IPS-15b (cell line): ENCODE measurements around the gene PRKAG2.

Source experiments
- H3K27me3 ChIP-seq: one replicate; pipeline ENCODE4 v1.6.1; 2013; ENCODE audit warnings: low read length; ENCODE audit not compliant: control insufficient read depth, insufficient read depth
- H3K36me3 ChIP-seq: one replicate; pipeline ENCODE4 v1.6.1; 2013; ENCODE audit warnings: low read length; ENCODE audit not compliant: control insufficient read depth, insufficient read depth
- H3K4me1 ChIP-seq: one replicate; pipeline ENCODE4 v1.6.1; 2013; ENCODE audit warnings: mild to moderate bottlenecking, low read length; ENCODE audit not compliant: control insufficient read depth, insufficient read depth
- H3K4me3 ChIP-seq: one replicate; pipeline ENCODE4 v1.5.1; 2013; ENCODE audit warnings: low read depth, low read length
- H3K9ac ChIP-seq: one replicate; pipeline ENCODE4 v1.6.1; 2013; ENCODE audit warnings: low read depth, mild to moderate bottlenecking, low read length
- H3K9me3 ChIP-seq: one replicate; pipeline ENCODE4 v1.6.1; 2013; ENCODE audit warnings: mild to moderate bottlenecking, low read length; ENCODE audit not compliant: control insufficient read depth, insufficient read depth

PRKAG2 gene

GRCh38 chr7:151767557-151767956 lies 109.4 kb downstream of the PRKAG2 start:
- Histone ChIP-seq H3K36me3 (no peaks in the 10 kb centered on the region), H3K9me3 (no peaks in the 10 kb centered on the region), H3K27me3 (peaks cover 8% of the 10 kb centered on the region), H3K9ac (no peak overlapping the region), H3K4me1 (no peaks in the 10 kb centered on the region), H3K4me3 (no peak overlapping the region)

GRCh38 chr7:151764056-151764920 lies 112.6 kb downstream of the PRKAG2 start:
- Histone ChIP-seq H3K27me3 (peaks cover 11% of the 10 kb centered on the region), H3K36me3 (no peaks in the 10 kb centered on the region), H3K9me3 (no peaks in the 10 kb centered on the region), H3K9ac (no peak overlapping the region), H3K4me1 (no peaks in the 10 kb centered on the region), H3K4me3 (no peak overlapping the region)

GRCh38 chr7:151763420-151763984 lies 113.4 kb downstream of the PRKAG2 start:
- Histone ChIP-seq H3K27me3 (peaks cover 14% of the 10 kb centered on the region), H3K36me3 (no peaks in the 10 kb centered on the region), H3K9me3 (no peaks in the 10 kb centered on the region), H3K4me1 (no peaks in the 10 kb centered on the region), H3K4me3 (no peak overlapping the region), H3K9ac (no peak overlapping the region)

- no peak overlapping the region for H3K9ac ChIP-seq
- no peaks in the 10 kb centered on the region for H3K9me3 ChIP-seq
- H3K27me3 ChIP-seq, result peaks cover 14% of the 10 kb centered on the region
- no peaks in the 10 kb centered on the region for H3K36me3 ChIP-seq
- H3K4me3 ChIP-seq, result no peak overlapping the region
- H3K4me1 ChIP-seq, result no peaks in the 10 kb centered on the region
Observed at GRCh38 chr7:151762583-151763245, 114.2 kb downstream of the PRKAG2 start.

- H3K9ac ChIP-seq, result no peak overlapping the region
- H3K36me3 ChIP-seq, result no peaks in the 10 kb centered on the region
- H3K4me1 ChIP-seq, result peaks cover 2% of the 10 kb centered on the region
- peaks cover 14% of the 10 kb centered on the region for H3K27me3 ChIP-seq
- H3K9me3 ChIP-seq, result no peaks in the 10 kb centered on the region
- H3K4me3 ChIP-seq, result no peak overlapping the region
Observed at GRCh38 chr7:151761957-151762356, 115.0 kb downstream of the PRKAG2 start.

- H3K4me1 ChIP-seq, result peaks cover 2% of the 10 kb centered on the region
- H3K9ac ChIP-seq, result no peak overlapping the region
- H3K9me3 ChIP-seq, result no peaks in the 10 kb centered on the region
- no peaks in the 10 kb centered on the region for H3K36me3 ChIP-seq
- H3K27me3 ChIP-seq, result peaks cover 14% of the 10 kb centered on the region
- H3K4me3 ChIP-seq, result no peak overlapping the region
Observed at GRCh38 chr7:151761231-151761630, 115.7 kb downstream of the PRKAG2 start.

GRCh38 chr7:151759591-151760042 lies 117.3 kb downstream of the PRKAG2 start:
- no peaks in the 10 kb centered on the region for H3K9me3 ChIP-seq
- no peaks in the 10 kb centered on the region for H3K36me3 ChIP-seq
- H3K4me3 ChIP-seq, result no peak overlapping the region
- H3K9ac ChIP-seq, result no peak overlapping the region
- H3K27me3 ChIP-seq, result peaks cover 14% of the 10 kb centered on the region
- peaks cover 2% of the 10 kb centered on the region for H3K4me1 ChIP-seq

GRCh38 chr7:151758622-151759540 lies 118.0 kb downstream of the PRKAG2 start:
- H3K4me3 ChIP-seq, result no peak overlapping the region

GRCh38 chr7:151757274-151757673 lies 119.6 kb downstream of the PRKAG2 start:
- no peaks in the 10 kb centered on the region for H3K9me3 ChIP-seq
- H3K4me1 ChIP-seq, result peaks cover 2% of the 10 kb centered on the region
- peaks cover 3% of the 10 kb centered on the region for H3K27me3 ChIP-seq
- H3K9ac ChIP-seq, result no peak overlapping the region
- no peak overlapping the region for H3K4me3 ChIP-seq
- no peaks in the 10 kb centered on the region for H3K36me3 ChIP-seq

More at GRCh38 chr7:151758622-151759540, 118.0 kb downstream of the PRKAG2 start:
- peaks cover 2% of the 10 kb centered on the region for H3K4me1 ChIP-seq
- H3K9ac ChIP-seq, result no peak overlapping the region
- no peaks in the 10 kb centered on the region for H3K36me3 ChIP-seq
- H3K9me3 ChIP-seq, result no peaks in the 10 kb centered on the region
- peaks cover 14% of the 10 kb centered on the region for H3K27me3 ChIP-seq

GRCh38 chr7:151756866-151757265 lies 120.0 kb downstream of the PRKAG2 start:
- no peaks in the 10 kb centered on the region for H3K36me3 ChIP-seq
- no peak overlapping the region for H3K4me3 ChIP-seq
- H3K9me3 ChIP-seq, result no peaks in the 10 kb centered on the region
- H3K27me3 ChIP-seq, result peaks cover 3% of the 10 kb centered on the region
- H3K9ac ChIP-seq, result no peak overlapping the region
- H3K4me1 ChIP-seq, result peaks cover 2% of the 10 kb centered on the region

- Histone ChIP-seq H3K9ac (no peak overlapping the region), H3K4me1 (peaks cover 2% of the 10 kb centered on the region), H3K27me3 (peaks cover 3% of the 10 kb centered on the region), H3K4me3 (no peak overlapping the region), H3K9me3 (no peaks in the 10 kb centered on the region), H3K36me3 (no peaks in the 10 kb centered on the region)
Observed at GRCh38 chr7:151756076-151756731, 120.7 kb downstream of the PRKAG2 start.
